H9 (cell line): ENCODE data around the gene PTPRN2. TPM values are rescaled to one million over a fixed set of nuclear protein-coding genes. Genes with fewer than 3 reads are reported as not detected.

Experiments used
- DNase-seq: peaks from one replicate; pipeline ENCODE4 v3.0.0-alpha.2; 2017
- H2AFZ ChIP-seq: one replicate; pipeline ENCODE4 v1.6.1; 2013; ENCODE audit warnings: mild to moderate bottlenecking, low read length, control low read depth, moderate library complexity
- H2AK5ac ChIP-seq: 2 replicates; pipeline ENCODE4 v1.6.1; 2013; ENCODE audit warnings: low read length, control low read depth, mixed read lengths; ENCODE audit not compliant: insufficient read length
- H2BK120ac ChIP-seq: one replicate; pipeline ENCODE4 v1.6.1; 2013; ENCODE audit warnings: low read depth, mild to moderate bottlenecking, low read length, control low read depth, inconsistent platforms; ENCODE audit not compliant: poor library complexity, severe bottlenecking
- H2BK12ac ChIP-seq: 2 replicates; pipeline ENCODE4 v1.6.1; 2013; ENCODE audit warnings: low read length, control low read depth, mixed read lengths, low read depth; ENCODE audit not compliant: insufficient read length
- H2BK15ac ChIP-seq: 2 replicates; pipeline ENCODE4 v1.6.1; 2013; ENCODE audit warnings: low read depth, low read length, control low read depth
- H2BK20ac ChIP-seq: one replicate; pipeline ENCODE4 v1.6.1; 2013; ENCODE audit warnings: low read depth, mild to moderate bottlenecking, low read length, control low read depth, inconsistent platforms; ENCODE audit not compliant: poor library complexity, severe bottlenecking
- H2BK5ac ChIP-seq: 2 replicates; pipeline ENCODE4 v1.6.1; 2013; ENCODE audit warnings: low read length, control low read depth, mixed read lengths; ENCODE audit not compliant: insufficient read length
- H3K14ac ChIP-seq: 2 replicates; pipeline ENCODE4 v1.6.1; 2013; ENCODE audit warnings: low read length, control low read depth; ENCODE audit not compliant: insufficient read depth
- H3K18ac ChIP-seq: 2 replicates; pipeline ENCODE4 v1.6.1; 2013; ENCODE audit warnings: low read depth, mild to moderate bottlenecking, mixed read lengths, low read length, control low read depth; ENCODE audit not compliant: insufficient read length
- H3K23ac ChIP-seq: 2 replicates; pipeline ENCODE4 v1.6.1; 2013; ENCODE audit warnings: low read length, control low read depth, mixed read lengths, low read depth; ENCODE audit not compliant: insufficient read length
- H3K23me2 ChIP-seq: 2 replicates; pipeline ENCODE4 v1.6.1; 2013; ENCODE audit warnings: low read depth, mild to moderate bottlenecking, mixed read lengths, low read length, control low read depth; ENCODE audit not compliant: insufficient read length, poor library complexity, severe bottlenecking
- H3K27ac ChIP-seq: 2 replicates; pipeline ENCODE4 v1.5.1; 2013; ENCODE audit warnings: low read length, control low read depth, mixed read lengths, low read depth; ENCODE audit not compliant: insufficient read length
- H3K27me3 ChIP-seq: 2 replicates; pipeline ENCODE4 v1.6.1; 2013; ENCODE audit warnings: low read length, control low read depth, inconsistent platforms; ENCODE audit not compliant: insufficient read depth
- H3K4ac ChIP-seq: 2 replicates; pipeline ENCODE4 v1.6.1; 2013; ENCODE audit warnings: low read depth, mild to moderate bottlenecking, control low read depth, inconsistent platforms, low read length, moderate library complexity
- H3K4me1 ChIP-seq: 2 replicates; pipeline ENCODE4 v1.6.1; 2013; ENCODE audit warnings: low read length, control low read depth, inconsistent platforms; ENCODE audit not compliant: insufficient read depth
- H3K4me2 ChIP-seq: 2 replicates; pipeline ENCODE4 v1.6.1; 2013; ENCODE audit warnings: low read length, control low read depth, mixed read lengths; ENCODE audit not compliant: insufficient read length, insufficient read depth
- H3K56ac ChIP-seq: 2 replicates; pipeline ENCODE4 v1.6.1; 2013; ENCODE audit warnings: low read depth, mild to moderate bottlenecking, mixed read lengths, low read length, control low read depth; ENCODE audit not compliant: insufficient read length
- H3K79me1 ChIP-seq: 2 replicates; pipeline ENCODE4 v1.6.1; 2013; ENCODE audit warnings: low read depth, mild to moderate bottlenecking, moderate library complexity, low read length, control low read depth, inconsistent platforms; ENCODE audit not compliant: insufficient read depth, poor library complexity, severe bottlenecking
- H3K79me2 ChIP-seq: 2 replicates; pipeline ENCODE4 v1.6.1; 2013; ENCODE audit warnings: low read length, control low read depth, inconsistent platforms; ENCODE audit not compliant: insufficient read depth
- H3K9ac ChIP-seq: 2 replicates; pipeline ENCODE4 v1.6.1; 2013; ENCODE audit warnings: low read length, control low read depth, mixed read lengths; ENCODE audit not compliant: insufficient read length; ENCODE audit errors: extremely low read depth
- H3K9me3 ChIP-seq: one replicate; pipeline ENCODE4 v1.6.1; 2013; ENCODE audit warnings: low read depth, low read length, inconsistent platforms; ENCODE audit not compliant: control insufficient read depth
- H3T11ph ChIP-seq: one replicate; pipeline ENCODE4 v1.6.1; 2013; ENCODE audit warnings: mild to moderate bottlenecking, low read length, control low read depth, inconsistent platforms
- H4K20me1 ChIP-seq: one replicate; pipeline ENCODE4 v1.6.1; 2013; ENCODE audit not compliant: control insufficient read depth, insufficient read length, insufficient read depth
- H4K5ac ChIP-seq: 2 replicates; pipeline ENCODE4 v1.6.1; 2013; ENCODE audit warnings: low read depth, mild to moderate bottlenecking, mixed read lengths, low read length, control low read depth; ENCODE audit not compliant: insufficient read length
- H4K8ac ChIP-seq: replicated peaks from 2 replicates; pipeline ENCODE4 v1.6.1; 2013; ENCODE audit warnings: low read length, control low read depth, mixed read lengths, low read depth; ENCODE audit not compliant: insufficient read length
- H4K91ac ChIP-seq: 2 replicates; pipeline ENCODE4 v1.6.1; 2013; ENCODE audit warnings: low read depth, mild to moderate bottlenecking, moderate library complexity, mixed read lengths, low read length, control low read depth; ENCODE audit not compliant: insufficient read length
- H3K27ac Mint-ChIP-seq, 3 experiments: 2 replicates in 2 of 3; 3 replicates in 1 of 3; pipeline ENCODE4 v1.8.0; 2020 to 2021; ENCODE audit warnings: mixed read lengths in 3 of 3, mild to moderate bottlenecking in 1 of 3, moderate library complexity in 1 of 3
- H3K27me3 Mint-ChIP-seq: 2 replicates; pipeline ENCODE4 v1.8.0; 2021; ENCODE audit warnings: low read depth, mild to moderate bottlenecking, moderate library complexity, mixed read lengths
- H3K36me3 Mint-ChIP-seq, 3 experiments: 2 replicates in 2 of 3; 3 replicates in 1 of 3; pipeline ENCODE4 v1.8.0; 2020 to 2021; ENCODE audit warnings: low read depth in 3 of 3, mixed read lengths in 3 of 3; ENCODE audit not compliant: insufficient read depth in 1 of 3
- H3K4me1 Mint-ChIP-seq, 2 experiments: 2 replicates each; pipeline ENCODE4 v1.8.0; 2020; ENCODE audit warnings: mixed read lengths in 2 of 2
- H3K4me3 Mint-ChIP-seq, 2 experiments: 2 replicates in 1 of 2; 3 replicates in 1 of 2; pipeline ENCODE4 v1.8.0; 2020 to 2021; ENCODE audit warnings: mild to moderate bottlenecking in 2 of 2, mixed read lengths in 2 of 2, moderate library complexity in 1 of 2
- H3K9me3 Mint-ChIP-seq, 2 experiments: 2 replicates in 1 of 2; 3 replicates in 1 of 2; pipeline ENCODE4 v1.8.0; 2020; ENCODE audit warnings: mild to moderate bottlenecking in 2 of 2, mixed read lengths in 2 of 2, moderate library complexity in 1 of 2
- CTCF ChIP-seq: fragments of 200-600 bp; sonication (generic); conservative IDR thresholded peaks from 3 replicates; pipeline ENCODE4 v1.8.0; 2021; ENCODE audit warnings: antibody characterized with exemption, mild to moderate bottlenecking
- WGBS: extraction: QIAGEN DNeasy Blood & Tissue Kit; methylation state at CpG from one replicate; pipeline ENCODE4 v1.1.7; 2013; ENCODE audit warnings: missing lambda C conversion rate, low lambda C conversion rate, mixed read lengths; ENCODE audit not compliant: insufficient read length; ENCODE audit errors: extremely low coverage; 5-methylcytosine and 5-hydroxymethylcytosine counted together
- total RNA-seq: library from RNA; stranded (reverse); gene quantifications from 2 replicates; pipeline ENCODE4 v1.2.1, GENCODE V29; 2021

Gene PTPRN2
- total RNA-seq, 1 experiment from 2014 or later = 5.2 TPM

- H4K5ac ChIP-seq = no peak overlapping the region
- no peak overlapping the region for H3K4me2 ChIP-seq
- no peak overlapping the region for H2BK12ac ChIP-seq
- Mint-ChIP-seq H3K27ac (peak overlapping the region in 1 of 3 experiments; percentile 70; a peak in 1 of 7 replicates), H3K27me3 (peaks cover 2% of the 10 kb centered on the region), H3K36me3 (no peaks in the 10 kb centered on the region; a peak in 1 of 7 replicates), H3K4me1 (peaks cover 48 to 53% of the 10 kb centered on the region in 2 experiments), H3K9me3 (no peaks in the 10 kb centered on the region), H3K4me3 (0 out of 5 replicates have a peak overlapping the region, but pooled peaks of 1 of the 2 experiments have one; percentile 5)
- H3T11ph ChIP-seq = no peak overlapping the region
- DNase-seq = no peak
- no peaks in the 10 kb centered on the region for H3K79me2 ChIP-seq
- H3K56ac ChIP-seq = no peak overlapping the region
- no peak overlapping the region for H2BK5ac ChIP-seq
- H3K18ac ChIP-seq = no peak overlapping the region
- no peak overlapping the region for H3K14ac ChIP-seq
- H3K23me2 ChIP-seq = peaks cover 7% of the 10 kb centered on the region
- no peak overlapping the region for H3K23ac ChIP-seq
- TF ChIP-seq CTCF = peak; percentile 46; the same call in 2 of the 3 replicates
- no peaks in the 10 kb centered on the region for H4K20me1 ChIP-seq
- H4K91ac ChIP-seq = no peak overlapping the region
- no peak overlapping the region for H3K4ac ChIP-seq
- H2BK15ac ChIP-seq = no peak overlapping the region
- H2AK5ac ChIP-seq = no peak overlapping the region
- H3K4me1 ChIP-seq = peaks cover 4% of the 10 kb centered on the region; the same call in 1 of the 2 replicates
- no peaks in the 10 kb centered on the region for H3K27me3 ChIP-seq
- H3K27ac ChIP-seq = no peak overlapping the region
- H3K9ac ChIP-seq = no peak overlapping the region
- no CpG with 5 or more reads among the region's 7 CpGs for WGBS
- H3K79me1 ChIP-seq = no peaks in the 10 kb centered on the region
- no peaks in the 10 kb centered on the region for H3K9me3 ChIP-seq
- no peak overlapping the region for H2AFZ ChIP-seq
- H4K8ac ChIP-seq = no peak overlapping the region
- no peak overlapping the region for H2BK120ac ChIP-seq
- H2BK20ac ChIP-seq = no peak overlapping the region
Observed at GRCh38 chr7:158494162-158494586, 93.4 kb downstream of the PTPRN2 start.
